GM03348 (cell line): Measurements from ENCODE around the gene CTTNBP2NL.

Source experiments
- DNase-seq: peaks from one replicate; pipeline ENCODE4 v3.0.0; 2012; ENCODE audit warnings: low spot score

CTTNBP2NL gene, protein sequence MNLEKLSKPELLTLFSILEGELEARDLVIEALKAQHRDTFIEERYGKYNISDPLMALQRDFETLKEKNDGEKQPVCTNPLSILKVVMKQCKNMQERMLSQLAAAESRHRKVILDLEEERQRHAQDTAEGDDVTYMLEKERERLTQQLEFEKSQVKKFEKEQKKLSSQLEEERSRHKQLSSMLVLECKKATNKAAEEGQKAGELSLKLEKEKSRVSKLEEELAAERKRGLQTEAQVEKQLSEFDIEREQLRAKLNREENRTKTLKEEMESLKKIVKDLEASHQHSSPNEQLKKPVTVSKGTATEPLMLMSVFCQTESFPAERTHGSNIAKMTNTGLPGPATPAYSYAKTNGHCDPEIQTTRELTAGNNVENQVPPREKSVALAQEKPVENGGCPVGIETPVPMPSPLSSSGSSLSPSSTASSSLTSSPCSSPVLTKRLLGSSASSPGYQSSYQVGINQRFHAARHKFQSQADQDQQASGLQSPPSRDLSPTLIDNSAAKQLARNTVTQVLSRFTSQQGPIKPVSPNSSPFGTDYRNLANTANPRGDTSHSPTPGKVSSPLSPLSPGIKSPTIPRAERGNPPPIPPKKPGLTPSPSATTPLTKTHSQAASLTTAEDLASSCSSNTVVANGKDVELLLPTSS

DNA sequence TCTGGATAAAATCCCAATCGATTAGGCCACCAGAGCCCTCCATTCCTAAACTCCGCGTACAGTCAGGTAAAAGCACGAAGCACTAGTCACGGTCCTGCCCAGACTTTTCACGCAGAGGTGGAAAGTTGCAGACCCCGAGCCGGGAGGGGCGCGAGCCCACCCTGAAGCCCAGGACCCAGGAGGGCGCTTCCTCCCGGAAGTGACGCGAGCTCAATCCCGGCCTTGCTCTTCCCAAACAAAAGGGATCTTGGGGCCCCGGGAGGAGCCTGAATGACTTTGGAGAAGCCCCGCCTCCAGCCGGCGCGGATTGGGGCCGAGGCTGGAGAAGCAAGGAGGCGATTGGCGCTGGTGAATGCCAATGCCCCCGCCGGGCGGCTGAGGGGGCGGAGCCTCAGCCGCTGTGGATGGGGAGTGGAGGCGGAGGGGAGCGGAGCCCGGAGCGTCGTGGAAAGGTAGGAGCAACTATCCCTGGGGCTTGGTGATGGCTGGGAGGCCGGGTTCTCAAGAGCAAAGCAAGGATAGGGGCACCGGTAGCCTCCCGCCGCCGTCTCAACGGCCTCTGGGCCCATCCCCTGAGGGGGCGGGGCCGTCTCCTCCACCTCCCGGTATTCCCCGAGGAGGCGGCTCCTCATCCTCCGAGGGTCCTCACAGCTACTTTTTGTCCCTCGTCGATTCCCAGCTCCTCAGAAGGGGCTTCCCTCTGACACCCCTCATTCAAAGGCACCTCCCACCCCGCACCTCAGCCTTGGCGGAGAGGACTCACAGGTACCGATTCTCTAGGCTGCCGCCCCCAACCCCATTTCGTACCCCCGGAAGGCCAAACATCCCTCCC lies at the start of gene CTTNBP2NL:
Gene CTTNBP2NL, plus strand, starts transcription at position 394 of the 832 bp plus-strand sequence. CDS start 19,952 bp downstream, outside the sequence.
- DNase-seq, result peak; percentile 99

DNA sequence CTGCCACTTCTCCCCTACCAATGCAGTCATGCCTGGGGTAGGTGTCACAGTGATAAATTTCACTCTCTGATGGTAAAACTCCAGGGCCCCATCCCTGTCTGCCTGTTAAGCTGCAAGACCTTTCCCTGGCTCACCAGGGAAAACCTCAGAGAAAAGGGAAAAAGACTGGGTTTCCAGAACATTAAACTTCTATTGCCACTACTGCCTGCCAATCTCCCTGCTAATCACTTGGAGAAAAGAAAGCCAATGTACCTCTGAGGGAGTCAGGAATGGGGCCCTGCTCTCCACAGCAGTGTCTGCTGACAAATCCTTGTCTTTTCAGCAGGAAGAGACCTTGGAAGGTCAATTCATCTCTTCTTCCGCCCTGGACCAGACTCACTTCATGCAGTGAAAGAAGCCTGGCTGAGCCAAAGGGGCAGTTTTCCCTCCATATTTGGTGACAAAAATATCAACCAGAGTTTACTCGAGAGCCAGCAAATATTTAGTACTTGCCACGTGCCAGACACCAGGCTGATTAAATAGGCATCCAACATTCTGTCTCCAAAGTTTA lies 49.1 kb upstream of the CTTNBP2NL start:
- no peak for DNase-seq

DNA sequence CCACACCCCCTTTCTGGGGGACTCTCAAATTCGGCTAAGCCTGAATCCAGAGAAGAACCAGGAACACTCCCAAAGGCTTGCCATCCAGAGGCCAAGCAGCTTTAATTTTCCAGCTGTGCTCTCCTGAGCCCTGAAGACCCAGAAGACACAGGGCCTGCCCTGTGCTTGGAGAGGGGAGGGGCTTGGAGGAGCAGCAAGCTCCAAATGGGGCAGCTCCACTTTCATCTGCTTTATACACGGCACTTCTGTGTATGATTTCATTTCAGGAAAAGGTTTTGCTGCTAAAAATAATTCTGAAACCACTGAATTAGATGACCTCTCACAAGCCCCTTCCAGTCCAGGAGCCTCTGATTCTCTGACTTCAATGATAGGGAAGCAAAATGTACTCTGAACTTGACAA lies 39.2 kb upstream of the CTTNBP2NL start:
- no peak for DNase-seq

DNA sequence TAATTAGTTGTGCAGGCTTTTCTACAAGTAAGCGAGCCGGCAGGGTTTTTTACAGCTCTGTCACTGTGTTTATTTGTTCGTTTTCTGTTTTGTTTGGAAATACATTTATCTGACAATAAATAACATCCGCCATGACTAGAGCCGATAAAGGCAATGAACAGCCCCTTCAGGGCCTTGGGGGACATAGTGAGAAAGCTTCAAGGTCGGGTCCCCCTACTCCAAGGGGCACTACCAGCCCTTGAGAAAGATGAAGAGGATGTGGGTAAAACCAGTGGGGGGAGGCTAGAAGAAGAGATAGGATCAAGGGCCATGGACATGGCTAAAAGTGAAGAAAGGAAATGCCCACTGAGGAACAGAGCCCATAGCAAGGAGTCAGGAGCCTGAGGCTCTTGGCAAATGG lies 38.5 kb upstream of the CTTNBP2NL start:
- no peak for DNase-seq

DNA sequence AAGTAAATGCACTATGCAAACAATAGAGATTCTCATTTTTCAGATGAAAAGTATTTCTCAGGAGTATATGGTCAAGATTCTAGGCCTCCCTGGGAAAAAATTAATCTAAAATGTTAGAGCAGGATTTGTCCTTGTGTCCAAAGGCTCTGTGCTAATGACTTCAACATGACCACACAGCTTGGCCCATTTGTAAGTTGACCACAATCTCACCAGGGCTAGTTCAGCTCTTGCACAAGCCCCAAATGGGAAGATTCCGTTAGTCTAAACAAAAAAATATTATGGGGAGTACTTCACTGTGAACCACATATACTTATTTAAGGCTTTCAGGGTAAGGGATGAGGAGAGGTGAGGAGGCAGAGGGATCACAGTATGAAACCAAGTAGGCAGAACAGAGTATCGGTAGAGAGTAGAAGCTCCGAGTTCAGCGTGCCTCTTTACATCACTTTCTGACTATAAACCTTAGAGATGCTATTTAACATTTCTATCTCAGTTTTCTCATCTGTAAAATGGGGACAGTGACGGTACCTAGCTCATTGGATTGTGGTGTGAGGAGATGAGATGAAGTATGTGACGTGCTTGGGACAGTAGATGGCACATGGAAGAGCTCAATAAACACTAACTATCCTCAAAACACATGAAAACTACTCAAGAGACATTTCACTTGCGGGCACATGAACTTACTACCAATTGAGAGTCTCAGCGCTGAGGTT lies 37.8 kb upstream of the CTTNBP2NL start:
- DNase-seq, result peak; percentile 18

DNA sequence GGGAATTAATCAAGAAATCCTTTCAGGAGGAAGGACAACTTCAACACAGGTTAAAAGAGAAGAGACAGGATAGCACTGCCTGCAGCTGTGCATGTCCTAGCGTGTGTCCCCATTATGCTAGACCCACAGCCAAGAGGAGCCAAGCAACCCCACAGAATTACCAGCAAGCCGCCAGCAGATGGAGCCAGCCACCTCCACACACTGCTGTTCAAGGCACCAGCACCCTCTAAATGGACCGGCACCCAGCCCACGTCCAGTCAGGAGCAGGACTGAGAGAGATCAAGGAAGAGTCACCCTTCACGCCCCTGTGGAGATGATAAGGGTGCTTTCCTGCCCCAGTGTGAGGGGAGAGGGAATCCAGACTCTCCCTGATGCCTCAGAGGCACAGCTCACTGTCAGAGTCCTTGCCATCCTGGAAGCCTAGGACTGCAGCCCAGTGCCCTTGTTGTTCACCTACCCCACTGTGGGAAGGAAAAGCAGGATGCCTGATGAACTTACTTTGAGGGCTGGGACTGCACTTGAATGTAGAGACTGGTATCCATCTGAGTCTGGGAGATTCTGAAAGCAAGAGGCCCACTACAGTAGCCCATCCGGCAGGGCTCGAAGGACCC lies 37.1 kb upstream of the CTTNBP2NL start:
- peak; percentile 84 for DNase-seq

DNA sequence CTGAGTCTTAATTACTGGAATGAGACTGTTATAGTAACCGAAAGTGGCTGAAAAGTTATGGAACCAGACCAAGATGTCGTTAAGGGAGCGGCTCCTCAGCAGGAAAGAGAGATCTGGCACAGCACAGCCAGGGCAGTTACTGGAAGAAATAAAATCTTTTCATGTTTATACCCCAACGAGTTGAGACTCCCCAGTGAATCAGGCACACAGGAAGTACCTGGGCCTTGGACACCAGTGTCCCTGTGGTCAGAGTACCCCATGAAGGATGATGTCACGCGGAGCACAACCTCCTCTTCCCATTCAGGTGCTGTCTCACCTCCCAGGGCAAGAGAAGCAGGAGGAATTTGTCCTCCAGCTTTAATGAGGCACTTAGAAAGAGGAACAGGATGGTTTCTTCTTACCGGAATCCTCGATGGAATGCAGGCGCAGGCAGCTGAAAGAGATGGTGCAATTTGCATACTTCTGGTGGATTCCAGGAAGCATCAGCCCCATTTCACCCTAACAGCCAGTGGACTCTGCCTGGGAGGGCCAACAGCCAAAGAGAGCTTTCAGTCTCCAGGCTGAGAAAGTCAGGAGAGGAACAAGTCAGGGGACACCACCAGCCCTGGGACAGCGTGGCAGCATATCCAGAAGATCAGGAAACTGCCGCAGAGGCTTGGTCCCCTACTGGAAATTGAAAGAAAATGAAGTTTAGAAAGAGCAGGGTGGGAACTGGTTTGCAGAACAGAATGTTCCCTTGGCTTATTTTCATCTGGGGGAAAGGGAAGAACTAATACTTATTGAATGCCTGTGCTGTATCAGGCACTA lies 35.9 kb upstream of the CTTNBP2NL start:
- DNase-seq, result peak; percentile 88

DNA sequence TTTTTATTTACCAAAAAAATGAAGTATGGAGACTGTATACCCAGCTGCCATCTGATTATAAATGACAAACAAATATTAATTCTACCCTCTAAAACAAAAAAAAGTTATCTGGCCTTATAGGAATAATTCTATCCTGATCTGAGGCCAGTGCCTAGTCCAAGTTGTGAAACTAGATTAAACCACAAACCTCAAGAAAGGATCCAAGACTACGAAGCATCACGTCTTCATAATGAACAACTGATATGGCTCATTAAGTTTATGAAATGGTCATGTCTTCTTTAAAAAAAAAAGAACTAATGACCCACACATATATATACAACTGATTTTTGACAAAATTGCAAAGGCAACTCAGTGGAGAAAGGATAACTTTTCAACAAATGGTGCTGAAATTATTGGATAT lies 32.4 kb upstream of the CTTNBP2NL start:
- DNase-seq, result no peak

DNA sequence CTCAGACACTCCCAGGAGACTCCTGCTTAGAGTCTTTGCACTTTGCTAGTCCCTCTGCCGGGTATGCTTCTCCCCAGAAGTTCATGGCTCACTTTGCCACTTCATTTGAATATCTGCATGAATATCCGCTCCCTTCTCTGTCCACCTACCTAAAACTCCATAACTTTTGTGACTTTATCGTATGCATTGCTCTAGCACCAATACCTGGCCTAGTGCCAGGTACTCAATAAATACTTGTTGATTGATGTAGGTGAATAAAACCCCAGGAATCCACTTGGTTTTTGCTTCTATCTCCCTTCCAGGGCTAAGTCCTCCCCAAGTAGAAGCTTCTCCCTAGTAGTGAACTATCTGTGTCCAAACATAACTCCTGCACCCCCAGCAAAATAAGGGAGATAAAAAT lies 27.8 kb upstream of the CTTNBP2NL start:
- no peak for DNase-seq

DNA sequence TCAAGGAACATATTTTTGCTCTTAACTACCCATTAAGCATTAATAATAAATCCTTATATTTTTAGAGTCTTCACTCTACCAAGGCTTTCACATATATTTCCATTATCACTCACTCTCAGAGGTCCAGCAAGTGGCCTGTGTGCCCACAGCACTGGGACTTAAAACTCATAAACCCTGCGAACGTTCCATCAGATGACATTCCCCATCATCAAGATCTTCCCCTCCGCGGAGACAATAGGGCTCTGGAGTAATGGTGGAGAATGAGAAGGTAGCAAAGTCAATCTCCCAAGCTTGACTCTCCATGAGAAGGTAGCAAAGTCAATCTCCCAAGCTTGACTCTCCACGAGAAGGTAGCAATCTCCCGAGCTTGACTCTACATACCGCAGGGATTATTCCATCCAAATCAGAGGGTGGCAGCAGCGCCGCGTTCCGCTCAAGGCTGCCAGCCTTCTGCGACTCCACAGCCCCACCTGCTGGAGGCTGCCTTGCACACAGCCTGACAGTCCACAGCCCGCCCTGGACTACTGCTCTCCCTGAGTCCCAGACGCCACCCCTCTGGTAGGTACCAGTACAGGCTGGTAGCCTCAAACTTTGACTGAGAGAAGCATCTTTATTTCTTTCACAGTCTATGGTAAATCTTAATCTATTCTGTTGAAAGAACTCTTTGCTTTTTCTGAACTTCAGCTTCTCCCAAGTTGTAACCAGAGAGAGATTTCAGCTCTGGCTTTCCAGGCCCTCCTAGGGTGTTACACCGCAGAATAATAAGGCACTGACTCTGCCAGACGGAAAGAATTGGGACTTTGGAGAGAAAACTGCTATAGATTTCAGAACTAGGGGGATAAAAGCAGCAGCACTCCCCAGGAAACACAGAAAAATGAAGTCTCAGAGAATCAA lies 26.4 kb upstream of the CTTNBP2NL start:
- DNase-seq, result peak; percentile 91

DNA sequence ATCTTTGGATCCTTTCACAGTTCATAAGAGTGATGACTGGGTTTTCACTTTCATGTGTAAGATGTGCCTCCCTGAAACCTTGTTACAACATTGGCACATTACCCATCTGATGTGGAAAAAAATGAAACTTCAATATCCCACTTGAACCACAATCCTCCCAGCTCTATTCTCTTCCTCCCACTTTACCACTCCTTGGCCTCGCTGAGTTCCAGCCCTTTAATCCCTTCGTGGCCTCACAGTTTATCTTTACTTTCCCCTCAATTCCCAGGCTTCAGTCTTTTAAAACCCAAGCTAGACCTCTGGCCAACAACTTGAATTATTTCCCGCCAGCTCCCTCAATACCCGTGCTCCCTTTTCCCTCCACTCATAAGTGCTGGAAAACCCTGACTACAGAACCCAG lies 25.0 kb upstream of the CTTNBP2NL start:
- no peak for DNase-seq

DNA sequence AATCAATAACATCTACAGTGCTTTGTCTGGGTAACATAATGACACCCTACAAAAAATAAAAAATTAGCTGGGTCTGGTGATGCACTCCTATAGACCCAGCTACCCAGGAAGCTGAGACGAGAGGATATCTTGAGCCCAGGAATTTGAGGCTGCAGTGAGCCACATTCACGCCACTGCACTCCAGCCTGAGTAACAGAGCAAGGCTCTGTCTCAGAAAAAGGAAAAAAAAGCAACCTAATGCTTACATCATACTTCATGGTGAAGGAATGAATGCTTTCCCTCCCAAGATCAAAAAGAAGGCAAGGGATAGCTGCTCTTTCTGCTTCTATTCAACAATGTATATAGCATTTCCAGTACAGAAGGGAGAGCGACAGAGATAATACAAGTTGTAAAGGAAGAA lies 24.2 kb upstream of the CTTNBP2NL start:
- DNase-seq, result no peak

DNA sequence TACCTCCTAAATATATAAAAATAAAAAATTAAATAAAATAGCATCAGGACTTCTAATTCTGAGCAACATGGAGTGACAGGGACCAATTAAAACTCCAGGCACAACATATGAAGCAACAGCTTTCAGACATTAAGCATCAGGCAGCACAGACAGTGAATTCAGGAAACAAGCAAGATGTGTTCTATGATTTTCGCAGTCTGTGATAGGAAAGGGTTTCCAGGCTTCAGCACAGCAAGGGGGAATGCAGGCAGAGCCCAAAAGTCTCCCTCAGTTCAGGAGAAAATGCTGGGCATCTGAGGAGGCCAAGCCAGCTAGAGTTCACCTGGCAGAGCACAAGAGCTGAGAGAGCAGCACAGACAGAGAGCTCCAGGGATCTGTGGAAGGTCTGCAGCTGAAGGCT lies 22.2 kb upstream of the CTTNBP2NL start:
- DNase-seq, result no peak

DNA sequence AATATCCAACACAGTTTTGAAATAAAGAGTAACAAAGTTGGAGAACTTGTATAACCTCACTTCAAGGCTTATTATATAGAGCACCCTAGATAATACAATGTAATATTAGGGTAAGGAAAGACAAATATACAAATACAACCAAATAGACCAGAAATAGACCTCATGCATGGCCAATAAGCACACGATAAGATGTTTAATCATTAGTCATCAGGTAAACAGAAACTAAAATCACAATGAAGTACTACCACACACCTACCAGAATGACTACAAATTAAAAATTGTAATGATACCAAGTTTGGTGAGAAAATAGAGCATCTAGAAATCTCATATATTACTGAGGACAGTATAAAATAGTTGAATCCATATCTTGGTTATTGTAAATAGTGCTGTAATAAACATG lies 20.3 kb upstream of the CTTNBP2NL start:
- no peak for DNase-seq

DNA sequence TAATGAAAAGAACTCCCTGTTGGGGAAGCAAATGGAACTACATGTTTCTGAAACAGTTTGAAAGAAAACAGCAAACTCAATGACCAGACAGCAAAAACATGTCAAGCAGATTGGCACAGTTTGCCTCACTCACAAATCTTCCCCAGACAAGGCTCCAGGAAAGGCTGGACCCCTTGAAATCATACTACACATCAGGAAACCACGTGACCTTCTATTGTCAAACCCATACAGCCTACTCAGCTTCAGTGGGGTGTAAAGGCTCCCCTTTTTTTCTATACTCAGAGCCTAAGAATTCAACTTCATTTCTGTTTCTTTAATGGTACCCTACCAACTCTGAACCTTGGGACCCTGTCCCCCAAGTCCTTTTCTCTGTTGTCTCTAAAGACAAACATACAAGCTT lies 15.7 kb upstream of the CTTNBP2NL start:
- DNase-seq, result no peak

DNA sequence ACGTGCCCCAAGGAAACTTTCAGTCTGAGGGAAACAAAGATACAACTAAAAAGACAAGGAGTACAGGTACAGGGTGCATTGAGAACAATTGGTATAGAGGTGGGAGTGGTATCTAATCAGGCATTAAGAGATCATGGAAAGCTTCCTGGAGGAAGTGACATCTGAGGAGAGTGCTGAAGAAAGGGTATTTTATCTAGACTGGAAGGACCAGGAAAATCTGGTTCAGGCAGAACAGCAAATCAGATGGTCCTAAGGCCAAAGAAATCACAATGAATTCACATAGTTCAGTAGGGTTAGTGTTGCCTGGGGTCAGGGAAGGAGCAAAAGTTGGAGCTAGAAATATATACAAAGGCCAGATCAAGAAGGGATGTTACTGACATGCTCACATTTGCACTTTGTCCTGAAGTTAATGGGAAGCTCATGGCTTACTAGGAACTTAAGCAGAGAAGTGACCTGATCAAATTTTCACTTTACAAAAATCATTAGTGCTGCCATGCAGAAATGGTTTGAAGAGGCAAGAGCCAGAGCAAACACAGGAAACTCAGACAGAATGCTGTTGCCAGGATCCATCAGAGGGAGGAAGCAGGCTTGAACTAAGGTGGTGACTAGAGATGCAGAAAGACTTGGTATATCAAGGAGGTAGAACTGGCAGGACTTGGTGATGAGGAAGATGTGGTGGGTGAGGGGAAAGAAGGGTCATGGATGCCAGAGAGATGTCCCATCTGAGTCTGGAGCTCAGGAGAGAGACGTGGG lies 14.5 kb upstream of the CTTNBP2NL start:
- DNase-seq, result no peak

DNA sequence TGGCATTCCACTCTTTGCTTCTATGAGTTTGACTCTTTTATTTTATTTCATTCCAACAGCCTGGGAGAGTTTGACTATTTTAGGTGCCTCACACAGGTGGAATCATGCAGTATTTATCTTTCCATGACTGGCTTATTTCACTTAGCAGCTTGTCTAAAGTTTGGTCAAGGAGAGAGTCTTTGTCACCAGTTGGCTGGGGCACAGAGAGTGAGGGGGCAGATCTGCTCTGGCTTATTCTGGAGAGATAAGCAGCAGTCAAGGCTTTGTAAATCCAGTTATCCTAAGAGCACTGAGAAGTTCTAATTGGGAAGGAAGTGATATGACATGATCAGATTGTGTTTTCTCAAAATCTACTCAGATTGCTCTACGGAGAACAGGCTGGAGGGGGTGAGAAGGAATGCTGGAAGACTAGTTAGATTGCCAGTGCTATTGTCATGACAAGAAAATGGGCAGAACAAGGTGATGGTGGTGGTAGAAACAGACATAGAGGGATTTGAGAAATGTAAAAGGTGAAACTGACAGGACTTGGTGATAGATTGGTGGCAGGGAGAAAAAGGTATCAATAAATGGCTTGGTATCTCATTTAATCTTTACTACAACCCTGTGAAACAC lies 12.1 kb upstream of the CTTNBP2NL start:
- no peak for DNase-seq

DNA sequence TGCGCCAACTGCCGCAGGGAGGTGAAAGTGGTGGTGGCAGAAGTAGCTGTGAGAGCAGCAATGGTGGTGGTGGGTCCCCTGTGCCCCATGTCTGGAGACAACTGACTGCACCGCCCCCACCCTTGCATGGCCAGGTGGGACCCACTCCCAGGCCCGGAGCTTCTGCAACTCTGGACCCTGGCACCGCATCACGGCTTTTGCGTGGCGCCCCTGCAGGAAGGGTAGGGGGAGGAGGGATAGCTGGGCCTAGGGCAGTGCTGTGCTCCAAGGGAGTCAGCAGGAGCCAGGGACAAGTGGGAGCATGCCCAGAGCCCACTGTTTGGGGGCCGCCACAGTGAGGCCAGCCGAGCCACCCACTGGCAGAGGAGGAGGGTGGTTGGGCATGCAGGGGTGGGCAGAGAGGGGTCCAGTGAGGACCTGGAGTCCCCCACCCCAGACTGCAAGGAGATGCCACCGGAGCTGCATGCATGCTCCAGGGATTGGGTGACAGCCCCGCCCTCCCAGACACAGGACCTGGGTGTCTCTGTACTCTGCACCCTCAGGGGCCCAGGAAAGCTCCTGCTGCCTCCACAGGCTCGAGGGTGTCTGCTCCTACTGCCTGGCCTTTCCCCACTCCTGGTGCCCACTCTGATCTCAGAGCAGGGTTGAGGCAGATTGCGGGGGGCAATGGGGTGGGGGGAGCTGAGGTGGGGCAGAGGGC lies 9.8 kb upstream of the CTTNBP2NL start:
- no peak for DNase-seq
